Measurements from ENCODE around the gene JAML.

DNA sequence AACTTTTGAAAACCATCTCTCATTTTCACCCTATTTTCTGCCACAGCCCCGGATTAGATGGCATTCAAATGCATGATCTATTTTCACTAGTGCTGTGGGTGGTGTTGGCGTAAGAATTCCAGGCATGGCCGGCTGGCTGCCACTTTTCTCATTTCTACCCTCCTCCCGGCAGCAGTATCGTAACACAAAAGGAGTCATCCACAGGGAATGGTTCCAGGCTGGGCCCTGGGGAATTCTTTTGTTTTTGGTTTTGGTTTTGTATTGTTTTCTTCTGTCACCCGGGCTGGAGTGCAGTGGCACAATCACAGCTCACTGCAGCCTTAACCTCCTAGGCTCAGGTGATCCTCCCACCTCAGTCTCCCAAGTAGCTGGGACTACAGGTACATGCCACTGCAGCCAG lies 13.8 kb downstream of the JAML start:
- TF ChIP-seq POLR2A (IDR thresholded peaks at IDR 0.05) (no peak), POLR2AphosphoS5 (IDR thresholded peaks at IDR 0.05) (no peak)
- TF ChIP-seq, protein P1, sequence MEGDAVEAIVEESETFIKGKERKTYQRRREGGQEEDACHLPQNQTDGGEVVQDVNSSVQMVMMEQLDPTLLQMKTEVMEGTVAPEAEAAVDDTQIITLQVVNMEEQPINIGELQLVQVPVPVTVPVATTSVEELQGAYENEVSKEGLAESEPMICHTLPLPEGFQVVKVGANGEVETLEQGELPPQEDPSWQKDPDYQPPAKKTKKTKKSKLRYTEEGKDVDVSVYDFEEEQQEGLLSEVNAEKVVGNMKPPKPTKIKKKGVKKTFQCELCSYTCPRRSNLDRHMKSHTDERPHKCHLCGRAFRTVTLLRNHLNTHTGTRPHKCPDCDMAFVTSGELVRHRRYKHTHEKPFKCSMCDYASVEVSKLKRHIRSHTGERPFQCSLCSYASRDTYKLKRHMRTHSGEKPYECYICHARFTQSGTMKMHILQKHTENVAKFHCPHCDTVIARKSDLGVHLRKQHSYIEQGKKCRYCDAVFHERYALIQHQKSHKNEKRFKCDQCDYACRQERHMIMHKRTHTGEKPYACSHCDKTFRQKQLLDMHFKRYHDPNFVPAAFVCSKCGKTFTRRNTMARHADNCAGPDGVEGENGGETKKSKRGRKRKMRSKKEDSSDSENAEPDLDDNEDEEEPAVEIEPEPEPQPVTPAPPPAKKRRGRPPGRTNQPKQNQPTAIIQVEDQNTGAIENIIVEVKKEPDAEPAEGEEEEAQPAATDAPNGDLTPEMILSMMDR (IDR thresholded peaks at IDR 0.05), result no peak

Data from breast epithelium (tissue), 3 donors.